Lower leg skin (tissue), 3 donors: ENCODE data around the gene TCL1A.

ENCODE experiments used
- POLR2A ChIP-seq, 2 donors: fragments of 450-650 bp; IDR thresholded peaks; one replicate each; pipeline ENCODE4 v1.6.1; 2016 to 2017; ENCODE audit warnings: antibody characterized with exemption in 2 of 2, mild to moderate bottlenecking in 1 of 2, moderate library complexity in 1 of 2
- TF ChIP-seq, protein P1 (sequence below), 3 donors: fragments of 450-650 bp; IDR thresholded peaks; one replicate each; pipeline ENCODE4 v1.5.1; 2016; ENCODE audit warnings: antibody characterized with exemption in 3 of 3, mild to moderate bottlenecking in 3 of 3, moderate library complexity in 2 of 3

GRCh38 chr14:95679148-95679815 is 34.6 kb downstream of the TCL1A start:
- no peak for TF ChIP-seq POLR2A (IDR thresholded peaks at IDR 0.05)
- TF ChIP-seq, protein P1, sequence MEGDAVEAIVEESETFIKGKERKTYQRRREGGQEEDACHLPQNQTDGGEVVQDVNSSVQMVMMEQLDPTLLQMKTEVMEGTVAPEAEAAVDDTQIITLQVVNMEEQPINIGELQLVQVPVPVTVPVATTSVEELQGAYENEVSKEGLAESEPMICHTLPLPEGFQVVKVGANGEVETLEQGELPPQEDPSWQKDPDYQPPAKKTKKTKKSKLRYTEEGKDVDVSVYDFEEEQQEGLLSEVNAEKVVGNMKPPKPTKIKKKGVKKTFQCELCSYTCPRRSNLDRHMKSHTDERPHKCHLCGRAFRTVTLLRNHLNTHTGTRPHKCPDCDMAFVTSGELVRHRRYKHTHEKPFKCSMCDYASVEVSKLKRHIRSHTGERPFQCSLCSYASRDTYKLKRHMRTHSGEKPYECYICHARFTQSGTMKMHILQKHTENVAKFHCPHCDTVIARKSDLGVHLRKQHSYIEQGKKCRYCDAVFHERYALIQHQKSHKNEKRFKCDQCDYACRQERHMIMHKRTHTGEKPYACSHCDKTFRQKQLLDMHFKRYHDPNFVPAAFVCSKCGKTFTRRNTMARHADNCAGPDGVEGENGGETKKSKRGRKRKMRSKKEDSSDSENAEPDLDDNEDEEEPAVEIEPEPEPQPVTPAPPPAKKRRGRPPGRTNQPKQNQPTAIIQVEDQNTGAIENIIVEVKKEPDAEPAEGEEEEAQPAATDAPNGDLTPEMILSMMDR (IDR thresholded peaks at IDR 0.05) = no peak
